DOHH2 (cell line): ENCODE data around the gene SYNE1.

Experiments
- CTCF ChIP-seq: fragments of 200-600 bp; sonication (generic); IDR thresholded peaks from one replicate; pipeline ENCODE4 v1.5.1; 2014; ENCODE audit warnings: antibody characterized with exemption, mild to moderate bottlenecking, low read depth, low read length; ENCODE audit not compliant: poor library complexity, severe bottlenecking
- EZH2phosphoT487 ChIP-seq: fragments of 200-600 bp; sonication (generic); IDR thresholded peaks from 2 replicates; pipeline ENCODE4 v1.6.1; 2017; ENCODE audit warnings: borderline replicate concordance, mild to moderate bottlenecking, antibody characterized with exemption, low read length, moderate library complexity, mixed read lengths

- TF ChIP-seq CTCF (no peak), EZH2phosphoT487 (no peak)
Measured at GRCh38 chr6:152600022-152600421, 37.1 kb downstream of the SYNE1 start.
